Activated CD4-positive, alpha-beta T cell treated with anti-CD3 and anti-CD28 coated beads, Interleukin-2, amount 10 ng/mL, durations not matched to agents 7 days and 5 days (primary cell): ENCODE data around the gene TMEM272. TPM values are rescaled to one million over a fixed set of nuclear protein-coding genes. Genes with fewer than 3 reads are reported as not detected.

Experiments
- CTCF ChIA-PET: fragments of 350-600 bp; sonication (Branson Sonifier 250); formaldehyde crosslinking; loops from one replicate; lab custom pipeline; 2021; ENCODE audit warnings: antibody characterized with exemption; lab: Charles Lee
- POLR2A ChIA-PET: fragments of 350-600 bp; sonication (Branson Sonifier 250); formaldehyde crosslinking; loops from one replicate; lab custom pipeline; 2021; ENCODE audit warnings: antibody characterized with exemption; lab: Charles Lee
- DNase-seq: peaks from one replicate; pipeline ENCODE4 v3.0.0-alpha.2; 2020
- H3K27ac Mint-ChIP-seq: one replicate; pipeline ENCODE4 v1.8.0; 2021; ENCODE audit warnings: mild to moderate bottlenecking, moderate library complexity, mixed read lengths
- H3K27me3 Mint-ChIP-seq: one replicate; pipeline ENCODE4 v1.8.0; 2021; ENCODE audit warnings: mixed read lengths
- H3K36me3 Mint-ChIP-seq: one replicate; pipeline ENCODE4 v1.8.0; 2021; ENCODE audit warnings: low read depth, mixed read lengths
- H3K4me1 Mint-ChIP-seq: one replicate; pipeline ENCODE4 v1.8.0; 2021; ENCODE audit warnings: mixed read lengths
- H3K4me3 Mint-ChIP-seq: one replicate; pipeline ENCODE4 v1.8.0; 2021; ENCODE audit warnings: mild to moderate bottlenecking, moderate library complexity, mixed read lengths
- H3K9me3 Mint-ChIP-seq: one replicate; pipeline ENCODE4 v1.8.0; 2021; ENCODE audit warnings: mixed read lengths
- total RNA-seq, 2 experiments: library from RNA; stranded (reverse); gene quantifications; one replicate each; pipeline ENCODE4 v1.2.3, GENCODE V29; 2021

Gene TMEM272
- total RNA-seq, 2 experiments from 2014 or later = 1.3 to 1.5 TPM

DNA sequence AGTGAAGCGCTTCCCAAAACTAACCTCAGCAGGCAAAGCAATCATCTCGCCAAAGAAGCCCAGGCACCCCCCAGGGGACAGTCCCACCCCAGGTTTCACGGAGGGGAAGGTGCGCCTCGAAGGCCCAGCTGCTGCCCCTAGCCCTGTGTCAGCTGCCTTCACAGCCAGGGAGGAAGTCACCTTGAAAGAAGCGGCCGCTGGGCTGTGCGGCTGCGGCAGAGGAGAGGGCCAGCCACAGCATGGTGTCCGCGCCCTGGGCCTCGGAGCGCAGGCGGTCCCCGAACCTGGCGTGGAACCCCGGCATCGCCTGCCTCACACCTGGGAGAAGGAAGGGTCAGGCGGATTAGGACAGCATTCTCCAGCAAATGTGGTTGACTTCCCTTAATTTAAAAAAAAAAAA, 76.0 kb downstream of the TMEM272 start:
- CTCF ChIA-PET = interaction anchor here (0.6 to 2.2 kb wide), 2 partner anchors 11 to 186 kb away, joined by 3 to 5 read pairs; no protein-coding TSS in a partner anchor
- Mint-ChIP-seq H3K27me3 (no peaks in the 10 kb centered on the region), H3K9me3 (no peaks in the 10 kb centered on the region), H3K4me1 (peaks cover 17% of the 10 kb centered on the region), H3K4me3 (no peak overlapping the region), H3K27ac (no peak overlapping the region), H3K36me3 (peaks cover 5% of the 10 kb centered on the region)
- no peak for DNase-seq
- POLR2A ChIA-PET = no interaction called here

DNA sequence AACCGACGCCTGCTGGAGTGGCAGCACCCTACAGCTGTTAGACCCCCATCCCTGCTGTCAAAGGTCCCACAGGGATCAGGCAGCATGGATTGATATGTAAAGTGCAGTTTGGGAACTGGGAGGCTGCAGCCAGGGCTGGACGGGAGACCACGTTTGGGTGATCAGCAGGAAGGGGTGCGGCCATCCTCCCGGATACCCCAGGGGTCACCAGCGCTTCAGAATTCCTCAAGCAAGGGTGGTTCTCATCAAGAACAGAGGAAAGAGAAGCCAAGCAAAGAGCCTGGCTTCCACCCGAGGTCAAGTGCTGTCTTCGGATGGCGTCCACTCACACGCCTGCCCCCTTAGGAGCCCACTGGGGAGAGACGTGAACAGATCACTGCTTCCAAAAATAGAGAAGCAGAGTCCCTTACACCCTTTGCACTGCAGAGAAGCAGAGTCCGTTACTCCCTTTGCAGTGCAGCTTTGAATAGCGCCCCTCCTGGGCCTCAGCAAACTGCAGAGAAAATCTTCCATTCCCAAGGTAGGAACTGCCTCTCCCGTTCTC, 76.5 kb downstream of the TMEM272 start:
- CTCF ChIA-PET = interaction anchor here (2.2 kb wide), 1 partner anchor 12 kb away, joined by 5 read pairs; no protein-coding TSS in a partner anchor
- Mint-ChIP-seq H3K27ac (no peak overlapping the region), H3K4me1 (peaks cover 21% of the 10 kb centered on the region), H3K27me3 (no peaks in the 10 kb centered on the region), H3K9me3 (no peaks in the 10 kb centered on the region), H3K4me3 (no peak overlapping the region), H3K36me3 (peaks cover 5% of the 10 kb centered on the region)
- DNase-seq = no peak
- POLR2A ChIA-PET = no interaction called here

DNA sequence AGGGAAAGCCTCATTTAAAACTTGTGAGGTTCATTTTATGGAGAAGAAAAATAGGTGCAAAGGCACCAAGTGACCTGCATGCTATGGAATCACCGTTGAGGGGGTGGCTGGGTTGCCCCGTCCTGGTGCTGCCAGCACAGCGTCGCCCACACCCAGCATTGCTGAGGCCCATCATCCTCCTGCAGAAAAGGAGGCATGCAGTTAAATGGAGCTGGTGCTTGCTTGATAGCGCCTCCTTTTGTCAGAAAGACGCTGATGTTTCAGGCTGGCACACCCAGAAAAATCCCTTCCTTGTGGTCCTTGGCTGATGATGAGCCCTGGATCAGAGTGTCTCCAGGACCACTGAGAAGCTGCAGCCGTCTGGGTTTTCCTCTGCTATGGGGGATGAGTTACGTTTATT, 77.9 kb downstream of the TMEM272 start:
- Mint-ChIP-seq H3K9me3 (no peaks in the 10 kb centered on the region), H3K27me3 (no peaks in the 10 kb centered on the region), H3K36me3 (peaks cover 12% of the 10 kb centered on the region), H3K4me1 (peaks cover 28% of the 10 kb centered on the region), H3K27ac (no peak overlapping the region), H3K4me3 (no peak overlapping the region)
- ChIA-PET CTCF (interaction anchor here (0.6 to 1.1 kb wide), 2 partner anchors 309 to 322 kb away, joined by 4 read pairs; no protein-coding TSS in a partner anchor), POLR2A (no interaction called here)
- no peak for DNase-seq

DNA sequence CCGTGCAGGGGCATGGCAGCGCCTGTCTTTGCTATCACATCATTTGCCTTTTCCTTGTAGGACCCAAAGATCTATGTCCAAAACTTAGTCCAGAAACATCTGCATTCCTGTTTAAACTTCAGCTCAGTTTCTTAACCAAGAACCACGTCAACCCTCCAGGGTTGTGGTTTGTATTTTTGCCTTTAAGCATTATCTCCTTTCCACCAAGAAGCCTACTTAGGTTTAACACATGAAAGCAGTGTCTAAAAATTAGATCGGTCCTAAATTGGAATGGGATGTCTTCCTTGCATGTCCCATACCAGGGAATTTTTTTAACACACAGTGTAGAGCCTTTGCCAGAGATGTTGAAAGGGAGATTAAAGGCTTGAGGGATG, 79.8 kb downstream of the TMEM272 start:
- peaks cover 28% of the 10 kb centered on the region for H3K4me1 Mint-ChIP-seq
- DNase-seq = no peak
- POLR2A ChIA-PET = interaction anchor here (1.5 kb wide), 1 partner anchor 312 kb away, joined by 8 read pairs; the partner anchor contains the start of gene INTS6
- peaks cover 12% of the 10 kb centered on the region for H3K36me3 Mint-ChIP-seq
- no peaks in the 10 kb centered on the region for H3K27me3 Mint-ChIP-seq
- peak overlapping the region; percentile 92 for H3K27ac Mint-ChIP-seq
- CTCF ChIA-PET = interaction anchor here (1.1 to 1.8 kb wide), 3 partner anchors 10 to 68 kb away, joined by 3 to 5 read pairs (median 4); no protein-coding TSS in a partner anchor
- H3K4me3 Mint-ChIP-seq = peak overlapping the region; percentile 66
- no peaks in the 10 kb centered on the region for H3K9me3 Mint-ChIP-seq

DNA sequence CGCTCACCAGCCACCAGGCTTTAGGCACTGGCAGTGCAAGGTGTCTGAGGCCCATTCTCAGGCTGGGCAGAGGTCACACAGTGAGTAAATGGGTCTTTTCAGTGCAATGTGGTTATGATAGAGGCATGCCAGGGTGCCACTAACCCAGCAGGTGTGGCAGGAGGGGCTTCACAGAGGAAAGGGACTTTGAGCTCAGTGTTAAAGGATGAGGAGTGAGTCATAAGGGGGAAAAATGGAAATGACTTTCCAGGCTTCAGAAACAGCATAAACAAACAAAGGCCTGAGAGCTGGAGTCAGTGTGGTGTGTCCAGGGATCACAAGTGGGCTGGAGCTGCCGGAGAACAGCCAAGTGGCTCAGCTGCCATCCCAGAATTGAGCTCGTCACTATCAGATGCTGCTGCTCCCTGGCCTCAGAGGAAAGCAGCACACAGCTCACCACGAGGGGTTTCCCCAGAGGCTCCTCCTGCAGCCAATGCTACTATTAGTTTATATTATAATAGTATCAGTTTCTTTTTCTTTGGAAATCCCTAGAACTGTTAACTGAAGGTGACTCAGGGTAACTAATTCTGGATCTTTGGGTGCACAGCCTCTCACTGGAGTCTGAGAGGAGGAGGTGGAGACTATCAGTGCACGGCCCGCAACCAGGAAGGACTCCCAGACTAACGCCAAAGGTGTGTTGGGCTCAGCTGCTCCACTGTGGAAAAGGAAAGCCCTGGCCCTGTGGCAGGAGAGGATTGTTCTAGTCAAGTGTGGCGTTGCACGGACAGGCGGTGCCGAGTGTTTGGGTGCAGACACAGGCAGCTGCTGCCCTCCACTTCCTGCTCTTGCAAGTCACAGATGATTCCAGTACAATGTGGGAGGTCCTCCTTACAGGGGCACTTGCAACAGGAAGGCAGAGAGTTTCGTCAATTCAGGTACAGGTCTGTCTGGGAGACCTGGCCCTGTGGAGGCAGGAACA, 80.5 kb downstream of the TMEM272 start:
- H3K27ac Mint-ChIP-seq = peak overlapping the region; percentile 92
- DNase-seq = peak; percentile 45
- no peaks in the 10 kb centered on the region for H3K9me3 Mint-ChIP-seq
- POLR2A ChIA-PET = interaction anchor here (1.5 kb wide), 1 partner anchor 311 kb away, joined by 8 read pairs; the partner anchor contains the start of gene INTS6
- H3K4me3 Mint-ChIP-seq = peak overlapping the region; percentile 66
- peaks cover 14% of the 10 kb centered on the region for H3K36me3 Mint-ChIP-seq
- peaks cover 28% of the 10 kb centered on the region for H3K4me1 Mint-ChIP-seq
- no peaks in the 10 kb centered on the region for H3K27me3 Mint-ChIP-seq
- CTCF ChIA-PET = interaction anchor here (0.5 to 1.8 kb wide), 5 partner anchors 9 to 384 kb away, joined by 3 to 5 read pairs (median 4); no protein-coding TSS in a partner anchor

GRCh38 chr13:51763486-51763885, 81.5 kb downstream of the TMEM272 start:
- POLR2A ChIA-PET = interaction anchor here (1.5 kb wide), 1 partner anchor 311 kb away, joined by 8 read pairs; the partner anchor contains the start of gene INTS6
- H3K4me3 Mint-ChIP-seq = no peak overlapping the region
- H3K36me3 Mint-ChIP-seq = peaks cover 15% of the 10 kb centered on the region
- peaks cover 28% of the 10 kb centered on the region for H3K4me1 Mint-ChIP-seq
- peak overlapping the region; percentile 36 for H3K27ac Mint-ChIP-seq
- no peaks in the 10 kb centered on the region for H3K9me3 Mint-ChIP-seq
- DNase-seq = no peak
- H3K27me3 Mint-ChIP-seq = no peaks in the 10 kb centered on the region
- CTCF ChIA-PET = interaction anchor here (1.8 kb wide), 2 partner anchors 67 to 383 kb away, joined by 4 read pairs; no protein-coding TSS in a partner anchor

Other genes starting within 250 kb of the TMEM272 start
- 1 to 10 TPM; 9.5 to 9.7 TPM for gene DHRS12, start 41.0 kb downstream of the TMEM272 start, total RNA-seq
- gene CCDC70, start 16.8 kb upstream of the TMEM272 start, total RNA-seq = not detected
- under 1 TPM; 0.62 to 0.74 TPM for gene ATP7B, start 166.3 kb upstream of the TMEM272 start, total RNA-seq
- 10 to 100 TPM; 31.1 to 31.7 TPM for gene ALG11, start 167.2 kb upstream of the TMEM272 start, total RNA-seq
- 10 to 100 TPM; 11.7 to 12.9 TPM for gene UTP14C, start 179.5 kb upstream of the TMEM272 start, total RNA-seq